HCT116 (cell line): ENCODE results near the gene COL20A1. TPM values are rescaled to one million over a fixed set of nuclear protein-coding genes. Genes with fewer than 3 reads are reported as not detected.

Source experiments
- ATAC-seq: fragments of 200-7000 bp; cut with Tn5 transposase; 2 replicates; pipeline ENCODE4 v1.9.1; 2020; ENCODE audit warnings: mild to moderate bottlenecking, moderate library complexity
- BruUV-seq: library from RNA; stranded (reverse); fragments of 400-500 nt; replicated peaks from 2 replicates; lab custom pipeline; 2021; lab: Mats Ljungman, UMichigan
- CTCF ChIA-PET: fragments of 300-600 bp; sonication (Branson Sonifier 250); formaldehyde crosslinking; loops from one replicate; lab custom pipeline; 2021; ENCODE audit warnings: antibody characterized with exemption; lab: Charles Lee
- POLR2A ChIA-PET: fragments of 300-600, 350-600 bp; sonication (Branson Sonifier 250); formaldehyde crosslinking; loops from one replicate; lab custom pipeline; 2021; ENCODE audit warnings: antibody characterized with exemption; lab: Charles Lee
- RAD21 ChIA-PET, 2 experiments: fragments of 300-600 bp; sonication (Branson Sonifier 250); formaldehyde crosslinking; loops; one replicate each; lab custom pipeline; 2023; ENCODE audit warnings: low total read pairs in 2 of 2; ENCODE audit not compliant: uncharacterized antibody in 2 of 2, unreplicated experiment in 2 of 2, low non-redundant PET in 1 of 2; lab: Charles Lee
- DNase-seq: peaks from one replicate; pipeline ENCODE4 v3.0.0-alpha.2; 2010; ENCODE audit warnings: low read depth, low spot score
- H2AFZ ChIP-seq: fragments of 200-600 bp; shearing (Covaris generic), sonication (generic); 2 replicates; pipeline ENCODE4 v1.6.1; 2017; ENCODE audit warnings: low read depth, mixed run types, mixed read lengths, antibody characterized with exemption, low read length; ENCODE audit not compliant: poor library complexity, severe bottlenecking
- H3K27ac ChIP-seq: 2 replicates; pipeline ENCODE4 v1.5.1; 2012; ENCODE audit warnings: low read depth, low read length
- H3K27me3 ChIP-seq: fragments of 200-600 bp; sonication (generic); 2 replicates; pipeline ENCODE4 v1.6.1; 2016; ENCODE audit warnings: mixed run types, low read length, mixed read lengths; ENCODE audit not compliant: insufficient read depth
- H3K36me3 ChIP-seq, 2 experiments: fragments of 200-500 bp in 1 of 2; fragments of 200-600 bp in 1 of 2; sonication (Bioruptor generic) in 1 of 2; sonication (generic) in 1 of 2; 2 replicates each; pipeline versions ENCODE4 v1.5.1 to v1.6.1; 2014 to 2016; ENCODE audit warnings: low read length in 2 of 2, inconsistent platforms in 1 of 2, mixed read lengths in 1 of 2, mixed run types in 1 of 2; ENCODE audit not compliant: insufficient read depth in 2 of 2, control insufficient read depth in 1 of 2
- H3K4me1 ChIP-seq, 2 experiments: fragments of 200-600 bp in 1 of 2; sonication (generic) in 1 of 2; 2 replicates each; pipeline versions ENCODE4 v1.5.1 to v1.6.1; 2012 to 2017; ENCODE audit warnings: low read length in 2 of 2, inconsistent platforms in 1 of 2, mild to moderate bottlenecking in 1 of 2, mixed read lengths in 1 of 2, mixed run types in 1 of 2, moderate library complexity in 1 of 2; ENCODE audit not compliant: insufficient read depth in 2 of 2, control insufficient read depth in 1 of 2
- H3K4me2 ChIP-seq: fragments of 200-600 bp; sonication (generic); 2 replicates; pipeline ENCODE4 v1.6.1; 2017; ENCODE audit warnings: mixed run types, low read length, mixed read lengths
- H3K4me3 ChIP-seq, 2 experiments: fragments of 200-600 bp in 1 of 2; sonication (generic) in 1 of 2; replicated peaks in 1 of 2; 2 replicates each; pipeline ENCODE4 v1.5.1; 2011 to 2016; ENCODE audit warnings: low read length in 2 of 2, control low read depth in 1 of 2, low read depth in 1 of 2, mild to moderate bottlenecking in 1 of 2, mixed read lengths in 1 of 2, mixed run types in 1 of 2
- H3K79me2 ChIP-seq: fragments of 200-600 bp; sonication (generic); 2 replicates; pipeline ENCODE4 v1.6.1; 2017; ENCODE audit warnings: mild to moderate bottlenecking, mixed run types, low read length, moderate library complexity, mixed read lengths; ENCODE audit not compliant: insufficient read depth
- H3K9ac ChIP-seq: fragments of 200-600 bp; sonication (generic); 2 replicates; pipeline ENCODE4 v1.6.1; 2016; ENCODE audit warnings: low read length, mixed read lengths
- H3K9me2 ChIP-seq: fragments of 200-600 bp; sonication (generic), shearing (Covaris generic); 2 replicates; pipeline ENCODE4 v1.6.1; 2017; ENCODE audit warnings: mixed run types, mild to moderate bottlenecking, moderate library complexity; ENCODE audit not compliant: insufficient read depth
- H3K9me3 ChIP-seq, 2 experiments: fragments of 200-500 bp in 1 of 2; fragments of 200-600 bp in 1 of 2; sonication (Bioruptor generic) in 1 of 2; sonication (generic) in 1 of 2; 2 replicates each; pipeline ENCODE4 v1.6.1; 2014 to 2017; ENCODE audit warnings: low read length in 2 of 2, mixed read lengths in 2 of 2, inconsistent platforms in 1 of 2, low read depth in 1 of 2, mild to moderate bottlenecking in 1 of 2, mixed run types in 1 of 2, moderate library complexity in 1 of 2; ENCODE audit not compliant: control insufficient read depth in 1 of 2, insufficient read depth in 1 of 2
- H4K20me1 ChIP-seq: fragments of 200-600 bp; sonication (generic), shearing (Covaris generic); 2 replicates; pipeline ENCODE4 v1.6.1; 2017; ENCODE audit warnings: mixed run types, mild to moderate bottlenecking, moderate library complexity; ENCODE audit not compliant: insufficient read depth
- CBX3 ChIP-seq: IDR thresholded peaks from 2 replicates; pipeline ENCODE4 v1.6.1; 2012; ENCODE audit warnings: low read depth
- CEBPB ChIP-seq: IDR thresholded peaks from 2 replicates; pipeline ENCODE4 v1.6.1; 2012; ENCODE audit warnings: low read depth
- EGR1 ChIP-seq: IDR thresholded peaks from 2 replicates; pipeline ENCODE4 v1.6.1; 2012; ENCODE audit warnings: low read depth
- EZH2 ChIP-seq: fragments of 200-600 bp; sonication (generic); IDR thresholded peaks from 2 replicates; pipeline ENCODE4 v1.6.1; 2017; ENCODE audit warnings: antibody characterized with exemption, mixed run types
- FOSL1 ChIP-seq: IDR thresholded peaks from 2 replicates; pipeline ENCODE4 v1.6.1; 2012; ENCODE audit warnings: low read depth
- POLR2A ChIP-seq: IDR thresholded peaks from 2 replicates; pipeline ENCODE4 v1.7.0; 2011; ENCODE audit warnings: borderline replicate concordance; ENCODE audit not compliant: insufficient read depth, insufficient read length; ENCODE audit errors: extremely low read depth
- SP1 ChIP-seq: IDR thresholded peaks from 2 replicates; pipeline ENCODE4 v1.6.1; 2012; ENCODE audit warnings: low read depth
- TCF7L2 ChIP-seq: IDR thresholded peaks from 2 replicates; pipeline ENCODE4 v1.7.0; 2011; ENCODE audit warnings: borderline replicate concordance, inconsistent platforms; ENCODE audit not compliant: insufficient read depth, insufficient read length; ENCODE audit errors: extremely low read depth
- YY1 ChIP-seq: IDR thresholded peaks from 2 replicates; pipeline ENCODE4 v1.6.1; 2011; ENCODE audit warnings: low read length, low read depth, moderate library complexity, mild to moderate bottlenecking; ENCODE audit not compliant: insufficient replicate concordance; ENCODE audit errors: extremely low read depth
- intact Hi-C: fragments of 100-400 bp; cut with micrococcal nuclease; formaldehyde crosslinking; loops from 2 replicates; pipeline ENCODE4 v1.10.0; 2022
- total RNA-seq: library from RNA; stranded (reverse); gene quantifications from one replicate; pipeline ENCODE4 v1.2.1, GENCODE V29; 2021; ENCODE audit not compliant: unreplicated experiment
- TF ChIP-seq, protein P1 (sequence below): IDR thresholded peaks from 2 replicates; pipeline ENCODE4 v1.6.1; 2011; ENCODE audit warnings: mild to moderate bottlenecking, low read length, moderate library complexity; ENCODE audit not compliant: insufficient replicate concordance; ENCODE audit errors: extremely low read depth
- TF ChIP-seq, protein P2 (sequence below), 3 experiments: fragments of 200-600 bp in 1 of 3; sonication (generic) in 1 of 3; IDR thresholded peaks in 2 of 3; conservative IDR thresholded peaks in 1 of 3; 2 replicates each; pipeline ENCODE4 v1.5.1; 2012 to 2017; ENCODE audit warnings: low read depth in 2 of 3, low read length in 2 of 3, antibody characterized with exemption in 1 of 3, borderline replicate concordance in 1 of 3, control low read depth in 1 of 3, mild to moderate bottlenecking in 1 of 3, mixed read lengths in 1 of 3, mixed run types in 1 of 3, moderate library complexity in 1 of 3; ENCODE audit not compliant: insufficient read depth in 1 of 3
- TF ChIP-seq, protein P3 (sequence below): IDR thresholded peaks from 2 replicates; pipeline ENCODE4 v1.6.1; 2012
- TF ChIP-seq, protein P4 (sequence below): IDR thresholded peaks from 2 replicates; pipeline ENCODE4 v1.6.1; 2012

Gene COL20A1
- total RNA-seq, 1 experiment from 2014 or later: 0.34 TPM

DNA sequence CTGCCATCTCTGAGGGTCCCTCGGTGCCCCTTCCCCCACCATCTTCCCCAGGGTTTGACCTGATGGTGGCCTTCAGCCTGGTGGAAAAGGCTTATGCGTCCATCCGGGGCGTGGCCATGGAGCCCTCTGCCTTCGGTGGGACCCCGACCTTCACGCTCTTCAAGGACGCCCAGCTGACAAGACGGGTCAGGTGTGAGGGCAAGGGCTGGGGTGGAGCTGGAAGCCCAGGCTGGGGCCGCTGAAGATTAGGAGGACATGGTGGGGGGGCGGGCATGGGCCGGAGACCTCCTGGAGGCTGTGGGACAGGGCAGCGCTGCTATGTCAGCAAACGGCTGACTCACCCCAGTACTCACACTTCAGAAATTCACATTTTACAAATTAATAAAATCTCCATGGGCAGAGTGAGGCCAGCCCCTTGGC lies 23.5 kb downstream of the COL20A1 start:
- no peak for ATAC-seq
- POLR2A ChIA-PET: no interaction called here

DNA sequence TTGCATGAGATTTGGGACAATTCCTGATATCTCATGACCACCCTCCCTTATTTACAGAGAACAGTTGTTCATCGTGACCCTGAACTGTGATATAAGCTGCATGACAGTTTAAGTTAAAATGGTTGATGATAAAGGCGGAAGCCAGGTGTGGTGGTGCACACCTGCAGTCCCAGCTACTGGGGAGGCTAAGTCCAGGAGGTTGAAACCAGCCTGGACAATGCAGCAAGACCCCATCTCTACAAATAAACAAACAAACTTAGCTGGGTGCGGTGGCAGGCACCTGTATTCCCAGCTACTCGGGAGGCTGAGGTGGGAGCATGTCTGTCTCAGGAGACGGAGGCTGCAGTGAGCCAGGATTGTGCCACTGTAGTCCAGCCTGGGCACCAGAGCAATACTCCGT lies 24.1 kb downstream of the COL20A1 start:
- intact Hi-C loops: no loop called here
- ATAC-seq: no peak
- TF ChIP-seq EGR1 (no peak), EZH2 (no peak), POLR2A (no peak), YY1 (no peak), CEBPB (no peak), TCF7L2 (no peak), CBX3 (no peak), SP1 (no peak)
- TF ChIP-seq, protein P1, sequence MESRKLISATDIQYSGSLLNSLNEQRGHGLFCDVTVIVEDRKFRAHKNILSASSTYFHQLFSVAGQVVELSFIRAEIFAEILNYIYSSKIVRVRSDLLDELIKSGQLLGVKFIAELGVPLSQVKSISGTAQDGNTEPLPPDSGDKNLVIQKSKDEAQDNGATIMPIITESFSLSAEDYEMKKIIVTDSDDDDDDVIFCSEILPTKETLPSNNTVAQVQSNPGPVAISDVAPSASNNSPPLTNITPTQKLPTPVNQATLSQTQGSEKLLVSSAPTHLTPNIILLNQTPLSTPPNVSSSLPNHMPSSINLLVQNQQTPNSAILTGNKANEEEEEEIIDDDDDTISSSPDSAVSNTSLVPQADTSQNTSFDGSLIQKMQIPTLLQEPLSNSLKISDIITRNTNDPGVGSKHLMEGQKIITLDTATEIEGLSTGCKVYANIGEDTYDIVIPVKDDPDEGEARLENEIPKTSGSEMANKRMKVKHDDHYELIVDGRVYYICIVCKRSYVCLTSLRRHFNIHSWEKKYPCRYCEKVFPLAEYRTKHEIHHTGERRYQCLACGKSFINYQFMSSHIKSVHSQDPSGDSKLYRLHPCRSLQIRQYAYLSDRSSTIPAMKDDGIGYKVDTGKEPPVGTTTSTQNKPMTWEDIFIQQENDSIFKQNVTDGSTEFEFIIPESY: no peak

More for the DNA sequence above, 23.5 kb downstream of the COL20A1 start:
- H3K27me3 ChIP-seq: no peaks in the 10 kb centered on the region
- no peaks in the 10 kb centered on the region for H3K4me1 ChIP-seq
- H3K9me3 ChIP-seq: no peaks in the 10 kb centered on the region
- CTCF ChIA-PET: interaction anchor here (0.7 kb wide), 1 partner anchor 17 kb away, joined by 3 read pairs; no protein-coding TSS in a partner anchor
- H3K4me2 ChIP-seq: no peak overlapping the region
- H3K36me3 ChIP-seq: no peaks in the 10 kb centered on the region
- H3K9ac ChIP-seq: no peak overlapping the region
- RAD21 ChIA-PET: no interaction called here
- no peak for TF ChIP-seq EZH2
- TF ChIP-seq, protein P2, sequence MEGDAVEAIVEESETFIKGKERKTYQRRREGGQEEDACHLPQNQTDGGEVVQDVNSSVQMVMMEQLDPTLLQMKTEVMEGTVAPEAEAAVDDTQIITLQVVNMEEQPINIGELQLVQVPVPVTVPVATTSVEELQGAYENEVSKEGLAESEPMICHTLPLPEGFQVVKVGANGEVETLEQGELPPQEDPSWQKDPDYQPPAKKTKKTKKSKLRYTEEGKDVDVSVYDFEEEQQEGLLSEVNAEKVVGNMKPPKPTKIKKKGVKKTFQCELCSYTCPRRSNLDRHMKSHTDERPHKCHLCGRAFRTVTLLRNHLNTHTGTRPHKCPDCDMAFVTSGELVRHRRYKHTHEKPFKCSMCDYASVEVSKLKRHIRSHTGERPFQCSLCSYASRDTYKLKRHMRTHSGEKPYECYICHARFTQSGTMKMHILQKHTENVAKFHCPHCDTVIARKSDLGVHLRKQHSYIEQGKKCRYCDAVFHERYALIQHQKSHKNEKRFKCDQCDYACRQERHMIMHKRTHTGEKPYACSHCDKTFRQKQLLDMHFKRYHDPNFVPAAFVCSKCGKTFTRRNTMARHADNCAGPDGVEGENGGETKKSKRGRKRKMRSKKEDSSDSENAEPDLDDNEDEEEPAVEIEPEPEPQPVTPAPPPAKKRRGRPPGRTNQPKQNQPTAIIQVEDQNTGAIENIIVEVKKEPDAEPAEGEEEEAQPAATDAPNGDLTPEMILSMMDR (IDR thresholded peaks at IDR 0.05 in 2 of 3, conservative IDR thresholded peaks at IDR 0.05 in 1 of 3; ENCODE audit: borderline replicate concordance in 1 of 3, insufficient read depth in 1 of 3, low read depth in 2 of 3, low read length in 2 of 3): no peak
- TF ChIP-seq, protein P3, sequence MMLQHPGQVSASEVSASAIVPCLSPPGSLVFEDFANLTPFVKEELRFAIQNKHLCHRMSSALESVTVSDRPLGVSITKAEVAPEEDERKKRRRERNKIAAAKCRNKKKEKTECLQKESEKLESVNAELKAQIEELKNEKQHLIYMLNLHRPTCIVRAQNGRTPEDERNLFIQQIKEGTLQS: no peak
- TF ChIP-seq, protein P4, sequence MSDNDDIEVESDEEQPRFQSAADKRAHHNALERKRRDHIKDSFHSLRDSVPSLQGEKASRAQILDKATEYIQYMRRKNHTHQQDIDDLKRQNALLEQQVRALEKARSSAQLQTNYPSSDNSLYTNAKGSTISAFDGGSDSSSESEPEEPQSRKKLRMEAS: no peak
- TF ChIP-seq FOSL1: no peak
- H3K4me3 ChIP-seq: no peak overlapping the region
- no TSS peak for BruUV-seq
- no peak for DNase-seq
- no peaks in the 10 kb centered on the region for H4K20me1 ChIP-seq
- H3K79me2 ChIP-seq: no peaks in the 10 kb centered on the region
- no peaks in the 10 kb centered on the region for H3K9me2 ChIP-seq
- intact Hi-C loops: no loop called here
- no peak overlapping the region for H2AFZ ChIP-seq
- H3K27ac ChIP-seq: no peak overlapping the region

More for the DNA sequence above, 24.1 kb downstream of the COL20A1 start:
- Histone ChIP-seq H3K27ac (no peak overlapping the region), H3K79me2 (no peaks in the 10 kb centered on the region), H3K27me3 (no peaks in the 10 kb centered on the region), H2AFZ (no peak overlapping the region), H3K36me3 (no peaks in the 10 kb centered on the region), H3K9me2 (no peaks in the 10 kb centered on the region), H3K4me2 (no peak overlapping the region), H4K20me1 (no peaks in the 10 kb centered on the region), H3K4me3 (no peak overlapping the region), H3K9ac (no peak overlapping the region), H3K9me3 (no peaks in the 10 kb centered on the region), H3K4me1 (no peaks in the 10 kb centered on the region)
- RAD21 ChIA-PET: no interaction called here
- POLR2A ChIA-PET: no interaction called here
- DNase-seq: no peak
- no TSS peak for BruUV-seq
- CTCF ChIA-PET: interaction anchor here (0.7 kb wide), 1 partner anchor 16 kb away, joined by 3 read pairs; no protein-coding TSS in a partner anchor
